HEK293 (cell line): ENCODE results near the gene RUSF1.

ENCODE experiments used
- CTCF ChIA-PET: fragments of 350-600 bp; formaldehyde crosslinking; extraction: SDS; loops from one replicate; lab custom pipeline; 2021; ENCODE audit warnings: antibody characterized with exemption; lab: Yijun Ruan, JAX
- POLR2A ChIA-PET: fragments of 300-600 bp; formaldehyde crosslinking; extraction: SDS; loops from one replicate; lab custom pipeline; 2020; ENCODE audit warnings: antibody characterized with exemption, inconsistent platforms; lab: Yijun Ruan, JAX
- H3K27ac ChIP-seq: fragments of 200-500 bp; sonication (Bioruptor generic); 2 replicates; pipeline ENCODE4 v1.5.1; 2014; ENCODE audit warnings: low read depth, low read length, control low read depth, inconsistent platforms; ENCODE audit errors: extremely low read depth
- H3K36me3 ChIP-seq, 2 experiments: fragments of 200-500 bp in 1 of 2; sonication (Bioruptor generic) in 1 of 2; 1 replicate in 1 of 2; 2 replicates in 1 of 2; pipeline ENCODE4 v1.5.1; 2014 to 2017; ENCODE audit warnings: inconsistent platforms in 2 of 2, low read length in 2 of 2; ENCODE audit not compliant: control insufficient read depth in 2 of 2, insufficient read depth in 1 of 2
- H3K4me1 ChIP-seq: fragments of 200-500 bp; sonication (Bioruptor generic); 2 replicates; pipeline ENCODE4 v1.5.1; 2014; ENCODE audit warnings: mild to moderate bottlenecking, low read length, inconsistent platforms; ENCODE audit not compliant: control insufficient read depth, insufficient read depth
- H3K4me3 ChIP-seq: 2 replicates; pipeline ENCODE4 v1.5.1; 2011; ENCODE audit warnings: low read depth, mild to moderate bottlenecking, control low read depth, low read length, moderate library complexity
- H3K9me3 ChIP-seq: fragments of 200-500 bp; sonication (Bioruptor generic); 2 replicates; pipeline ENCODE4 v1.5.1; 2014; ENCODE audit warnings: low read depth, low read length, inconsistent platforms; ENCODE audit not compliant: control insufficient read depth, insufficient read depth
- KLF1 ChIP-seq: fragments of 450-650 bp; formaldehyde crosslinking; IDR thresholded peaks from 2 replicates; pipeline ENCODE4 v1.5.1; 2016; ENCODE audit warnings: missing biosample characterization, missing genetic modification characterization
- MYNN ChIP-seq: fragments of 450-650 bp; formaldehyde crosslinking; IDR thresholded peaks from 2 replicates; pipeline ENCODE4 v1.5.1; 2016; ENCODE audit warnings: missing biosample characterization, missing genetic modification characterization, borderline replicate concordance
- TRIM28 ChIP-seq: IDR thresholded peaks from 2 replicates; pipeline ENCODE4 v1.6.1; 2011; ENCODE audit warnings: low read length, control low read depth, borderline replicate concordance
- ZIC2 ChIP-seq: fragments of 450-650 bp; formaldehyde crosslinking; IDR thresholded peaks from 2 replicates; pipeline ENCODE4 v1.5.1; 2016; ENCODE audit warnings: missing biosample characterization, missing genetic modification characterization
- ZNF211 ChIP-seq: fragments of 450-650 bp; formaldehyde crosslinking; IDR thresholded peaks from 2 replicates; pipeline ENCODE4 v1.5.1; 2016; ENCODE audit warnings: low read depth, missing biosample characterization, missing genetic modification characterization
- ZNF311 ChIP-seq: fragments of 450-650 bp; formaldehyde crosslinking; IDR thresholded peaks from 2 replicates; pipeline ENCODE4 v1.5.1; 2017; ENCODE audit warnings: missing biosample characterization, missing genetic modification characterization, borderline replicate concordance
- ZNF350 ChIP-seq: fragments of 450-650 bp; formaldehyde crosslinking; IDR thresholded peaks from 2 replicates; pipeline ENCODE4 v1.5.0; 2017; ENCODE audit warnings: missing biosample characterization, mild to moderate bottlenecking, missing genetic modification characterization
- ZNF391 ChIP-seq: fragments of 450-650 bp; formaldehyde crosslinking; IDR thresholded peaks from 2 replicates; pipeline ENCODE4 v1.5.1; 2016; ENCODE audit warnings: low read depth, missing biosample characterization, missing genetic modification characterization, borderline replicate concordance
- ZNF626 ChIP-seq: fragments of 450-650 bp; sonication (Bioruptor Pico); formaldehyde crosslinking; IDR thresholded peaks from 2 replicates; pipeline ENCODE4 v1.5.1; 2018; ENCODE audit warnings: missing biosample characterization, missing genetic modification characterization, inconsistent platforms
- ZNF837 ChIP-seq: fragments of 450-650 bp; formaldehyde crosslinking; IDR thresholded peaks from 2 replicates; pipeline ENCODE4 v1.5.1; 2016; ENCODE audit warnings: missing biosample characterization, missing genetic modification characterization
- ZSCAN23 ChIP-seq: fragments of 450-650 bp; formaldehyde crosslinking; IDR thresholded peaks from 2 replicates; pipeline ENCODE4 v1.5.1; 2016; ENCODE audit warnings: missing biosample characterization, missing genetic modification characterization
- TF ChIP-seq, protein P1 (sequence below): fragments of 450-650 bp; formaldehyde crosslinking; IDR thresholded peaks from 2 replicates; pipeline ENCODE4 v1.5.1; 2016; ENCODE audit warnings: missing biosample characterization, missing genetic modification characterization

RUSF1 gene

DNA sequence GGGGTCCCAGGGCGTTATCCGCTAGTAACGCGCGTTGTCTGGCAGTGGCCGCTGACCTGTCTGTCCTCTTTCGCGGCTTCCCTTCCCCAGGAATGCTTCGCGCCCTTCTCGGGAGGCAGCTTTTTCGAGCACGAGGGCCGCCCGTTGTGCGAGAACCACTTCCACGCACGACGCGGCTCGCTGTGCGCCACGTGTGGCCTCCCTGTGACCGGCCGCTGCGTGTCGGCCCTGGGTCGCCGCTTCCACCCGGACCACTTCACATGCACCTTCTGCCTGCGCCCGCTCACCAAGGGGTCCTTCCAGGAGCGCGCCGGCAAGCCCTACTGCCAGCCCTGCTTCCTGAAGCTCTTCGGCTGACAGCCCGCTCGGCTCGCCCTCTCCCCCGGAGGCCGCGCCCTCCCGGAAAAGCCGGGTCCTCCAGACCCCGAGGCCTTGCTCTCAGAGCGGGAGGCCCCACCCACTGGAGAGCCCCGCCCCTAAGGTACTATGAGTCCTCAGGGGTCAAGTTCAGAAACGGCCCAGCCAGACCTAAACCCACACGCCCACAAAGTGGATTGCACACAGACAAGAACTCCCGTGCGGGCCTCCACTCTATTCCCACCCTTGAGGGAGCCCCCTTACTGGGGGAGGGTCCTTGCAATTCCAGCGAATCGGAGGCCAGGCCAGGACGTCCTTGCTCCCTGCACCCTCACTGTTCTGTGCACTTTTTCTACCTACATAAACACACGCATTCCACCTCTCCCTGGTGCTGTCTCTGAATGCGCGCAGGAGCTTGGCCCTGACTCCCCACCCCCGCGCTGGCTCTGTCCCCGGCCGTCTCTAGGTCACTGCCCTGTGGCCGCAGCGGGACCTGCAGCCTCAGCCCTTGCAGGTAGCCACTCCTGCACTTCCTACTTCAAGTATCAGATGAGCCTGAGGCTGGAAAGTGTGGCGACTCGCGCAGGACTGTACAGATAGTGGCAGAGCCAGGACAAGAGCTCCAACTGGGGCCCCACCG lies 30.7 kb downstream of the RUSF1 start:
- CTCF ChIA-PET, result interaction anchor here (0.8 kb wide), 1 partner anchor 20 kb away, joined by 3 read pairs; no protein-coding TSS in a partner anchor
- Histone ChIP-seq H3K9me3 (no peaks in the 10 kb centered on the region), H3K4me1 (no peaks in the 10 kb centered on the region), H3K4me3 (no peak overlapping the region), H3K36me3 (peaks cover 0 to 10% of the 10 kb centered on the region in 2 experiments; a peak in 1 of 3 replicates), H3K27ac (no peak overlapping the region)
- TF ChIP-seq ZSCAN23 (no peak), ZNF626 (no peak), ZNF311 (no peak), TRIM28 (no peak), MYNN (tag by site-specific recombination) (no peak), ZNF350 (no peak)
- POLR2A ChIA-PET, result no interaction called here

DNA sequence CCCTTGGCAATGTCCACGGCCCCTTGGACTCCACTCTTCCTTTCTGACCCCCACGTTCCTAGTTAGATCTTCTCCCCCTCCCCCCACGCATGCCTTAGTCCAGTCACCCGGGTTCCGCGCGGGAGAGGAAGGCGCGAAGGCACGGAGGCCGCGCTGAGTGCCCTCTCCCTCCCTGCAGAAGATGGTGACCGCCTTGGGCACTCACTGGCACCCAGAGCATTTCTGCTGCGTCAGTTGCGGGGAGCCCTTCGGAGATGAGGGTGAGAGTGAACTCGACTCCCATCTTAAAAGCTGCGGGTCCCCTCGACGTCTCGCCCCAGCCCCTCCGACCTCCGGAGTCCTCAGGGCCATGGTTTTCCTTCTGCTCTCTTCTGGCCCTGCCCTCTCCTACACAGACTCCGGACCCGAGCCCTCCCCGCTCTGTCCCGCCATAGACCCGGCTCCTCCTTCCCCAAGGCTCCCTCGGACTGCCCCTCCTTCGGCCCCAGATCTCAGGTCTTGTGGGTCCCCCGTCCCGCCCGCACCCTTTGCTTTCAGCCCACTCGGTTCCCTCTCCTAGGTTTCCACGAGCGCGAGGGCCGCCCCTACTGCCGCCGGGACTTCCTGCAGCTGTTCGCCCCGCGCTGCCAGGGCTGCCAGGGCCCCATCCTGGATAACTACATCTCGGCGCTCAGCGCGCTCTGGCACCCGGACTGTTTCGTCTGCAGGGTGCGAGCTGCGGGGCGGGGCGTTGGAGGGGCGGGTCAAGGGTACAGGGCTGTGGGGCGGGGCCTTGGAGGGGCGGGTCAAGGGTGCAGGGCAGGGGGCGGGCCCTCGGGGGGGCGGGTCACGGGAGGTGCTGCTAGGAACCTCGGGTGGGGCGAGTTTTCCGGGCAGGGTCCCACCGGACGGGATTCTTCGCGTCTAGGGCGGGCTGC lies 31.6 kb downstream of the RUSF1 start:
- POLR2A ChIA-PET, result interaction anchor here (0.5 kb wide), 1 partner anchor 20 kb away, joined by 5 read pairs; no protein-coding TSS in a partner anchor

DNA sequence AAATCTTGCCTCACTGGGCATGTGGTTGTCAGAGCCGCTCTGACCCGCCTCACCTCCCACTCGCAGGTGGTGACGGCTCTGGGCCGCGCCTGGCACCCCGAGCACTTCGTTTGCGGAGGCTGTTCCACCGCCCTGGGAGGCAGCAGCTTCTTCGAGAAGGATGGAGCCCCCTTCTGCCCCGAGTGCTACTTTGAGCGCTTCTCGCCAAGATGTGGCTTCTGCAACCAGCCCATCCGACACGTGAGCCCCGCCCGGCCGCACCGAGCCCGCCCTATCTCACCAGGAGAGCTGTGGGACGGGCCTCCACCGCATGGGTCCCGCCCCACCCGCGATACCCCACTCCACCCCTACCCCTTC lies 32.3 kb downstream of the RUSF1 start:
- TF ChIP-seq KLF1 (tag by site-specific recombination) (peak; percentile 37; the same call in 1 of the 2 replicates), ZNF391 (no peak)
- no peaks in the 10 kb centered on the region for H3K4me1 ChIP-seq
- H3K9me3 ChIP-seq, result no peaks in the 10 kb centered on the region
- peaks cover 0 to 10% of the 10 kb centered on the region in 2 experiments; a peak in 1 of 3 replicates for H3K36me3 ChIP-seq
- POLR2A ChIA-PET, result no interaction called here
- H3K27ac ChIP-seq, result no peak overlapping the region
- CTCF ChIA-PET, result interaction anchor here (0.7 kb wide), 1 partner anchor 25 kb away, joined by 6 read pairs; no protein-coding TSS in a partner anchor
- no peak overlapping the region for H3K4me3 ChIP-seq

More for the DNA sequence above, 31.6 kb downstream of the RUSF1 start:
- CTCF ChIA-PET, result interaction anchor here (0.6 to 0.8 kb wide), 2 partner anchors 19 to 171 kb away, joined by 3 read pairs; no protein-coding TSS in a partner anchor
- H3K4me3 ChIP-seq, result no peak overlapping the region
- no peak overlapping the region for H3K27ac ChIP-seq
- H3K9me3 ChIP-seq, result no peaks in the 10 kb centered on the region
- TF ChIP-seq ZNF837 (tag by site-specific recombination), result no peak
- no peak for TF ChIP-seq ZNF211 (tag by site-specific recombination)
- no peak for TF ChIP-seq ZIC2 (tag by site-specific recombination)
- TF ChIP-seq, protein P1, sequence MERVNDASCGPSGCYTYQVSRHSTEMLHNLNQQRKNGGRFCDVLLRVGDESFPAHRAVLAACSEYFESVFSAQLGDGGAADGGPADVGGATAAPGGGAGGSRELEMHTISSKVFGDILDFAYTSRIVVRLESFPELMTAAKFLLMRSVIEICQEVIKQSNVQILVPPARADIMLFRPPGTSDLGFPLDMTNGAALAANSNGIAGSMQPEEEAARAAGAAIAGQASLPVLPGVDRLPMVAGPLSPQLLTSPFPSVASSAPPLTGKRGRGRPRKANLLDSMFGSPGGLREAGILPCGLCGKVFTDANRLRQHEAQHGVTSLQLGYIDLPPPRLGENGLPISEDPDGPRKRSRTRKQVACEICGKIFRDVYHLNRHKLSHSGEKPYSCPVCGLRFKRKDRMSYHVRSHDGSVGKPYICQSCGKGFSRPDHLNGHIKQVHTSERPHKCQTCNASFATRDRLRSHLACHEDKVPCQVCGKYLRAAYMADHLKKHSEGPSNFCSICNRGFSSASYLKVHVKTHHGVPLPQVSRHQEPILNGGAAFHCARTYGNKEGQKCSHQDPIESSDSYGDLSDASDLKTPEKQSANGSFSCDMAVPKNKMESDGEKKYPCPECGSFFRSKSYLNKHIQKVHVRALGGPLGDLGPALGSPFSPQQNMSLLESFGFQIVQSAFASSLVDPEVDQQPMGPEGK (tag by site-specific recombination), result no peak
- no peaks in the 10 kb centered on the region for H3K4me1 ChIP-seq
- H3K36me3 ChIP-seq, result peaks cover 0 to 10% of the 10 kb centered on the region in 2 experiments; a peak in 1 of 3 replicates
